Measurements from ENCODE around the gene PRRG3. TPM values are rescaled to one million over a fixed set of nuclear protein-coding genes. Genes with fewer than 3 reads are reported as not detected.

Gene PRRG3
- total RNA-seq, 1 experiment from 2014 or later, result 5.1 TPM

DNA sequence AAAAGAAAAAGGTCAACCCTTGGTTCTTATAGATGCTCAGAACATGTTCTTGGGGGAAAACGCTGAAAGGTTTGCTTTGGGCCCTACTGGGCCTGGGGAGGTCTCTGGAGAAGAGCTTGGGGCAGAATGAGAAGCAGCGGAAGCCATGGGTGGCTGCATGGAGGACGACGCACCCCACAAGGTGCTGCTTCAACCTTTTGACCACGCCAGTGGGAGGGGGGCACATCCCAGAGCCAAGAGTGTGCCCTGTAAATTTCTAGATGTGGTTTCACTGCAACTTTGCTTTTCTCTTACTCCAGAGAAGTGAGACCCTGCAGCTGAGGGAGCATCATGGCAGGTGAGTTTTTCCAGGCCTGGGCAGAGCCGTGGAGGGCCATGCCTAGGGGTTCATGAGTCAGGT is 3.2 kb downstream of the PRRG3 start:
- ChIA-PET POLR2A (no interaction called here), CTCF (no interaction called here)
- Mint-ChIP-seq H3K4me1 (peaks cover 14% of the 10 kb centered on the region), H3K27me3 (ENCODE audit: low read depth) (peaks cover 10% of the 10 kb centered on the region), H3K9me3 (no peaks in the 10 kb centered on the region), H3K4me3 (no peak overlapping the region), H3K36me3 (0 out of 2 replicates have a peak, but pooled peaks cover 3% of the 10 kb centered on the region), H3K27ac (no peak overlapping the region)
- no peak for DNase-seq (ENCODE audit: low spot score)
- ATAC-seq, result no peak
- no peak for TF ChIP-seq ZSCAN18 (CRISPR knock-in tag; IDR thresholded peaks at IDR 0.05)
- no peak for TF ChIP-seq NFYB (CRISPR knock-in tag; conservative IDR thresholded peaks at IDR 0.05; ENCODE audit: low read depth)
- TF ChIP-seq SP1 (CRISPR knock-in tag; conservative IDR thresholded peaks at IDR 0.05), result no peak
- no peak for TF ChIP-seq TP53 (CRISPR knock-in tag; IDR thresholded peaks at IDR 0.05)
- TF ChIP-seq, protein P1, sequence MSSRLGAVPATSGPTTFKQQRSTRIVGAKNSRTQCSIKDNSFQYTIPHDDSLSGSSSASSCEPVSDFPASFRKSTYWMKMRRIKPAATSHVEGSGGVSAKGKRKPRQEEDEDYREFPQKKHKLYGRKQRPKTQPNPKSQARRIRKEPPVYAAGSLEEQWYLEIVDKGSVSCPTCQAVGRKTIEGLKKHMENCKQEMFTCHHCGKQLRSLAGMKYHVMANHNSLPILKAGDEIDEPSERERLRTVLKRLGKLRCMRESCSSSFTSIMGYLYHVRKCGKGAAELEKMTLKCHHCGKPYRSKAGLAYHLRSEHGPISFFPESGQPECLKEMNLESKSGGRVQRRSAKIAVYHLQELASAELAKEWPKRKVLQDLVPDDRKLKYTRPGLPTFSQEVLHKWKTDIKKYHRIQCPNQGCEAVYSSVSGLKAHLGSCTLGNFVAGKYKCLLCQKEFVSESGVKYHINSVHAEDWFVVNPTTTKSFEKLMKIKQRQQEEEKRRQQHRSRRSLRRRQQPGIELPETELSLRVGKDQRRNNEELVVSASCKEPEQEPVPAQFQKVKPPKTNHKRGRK (CRISPR knock-in tag; IDR thresholded peaks at IDR 0.05; ENCODE audit: borderline replicate concordance), result no peak
- TF ChIP-seq, protein P2, sequence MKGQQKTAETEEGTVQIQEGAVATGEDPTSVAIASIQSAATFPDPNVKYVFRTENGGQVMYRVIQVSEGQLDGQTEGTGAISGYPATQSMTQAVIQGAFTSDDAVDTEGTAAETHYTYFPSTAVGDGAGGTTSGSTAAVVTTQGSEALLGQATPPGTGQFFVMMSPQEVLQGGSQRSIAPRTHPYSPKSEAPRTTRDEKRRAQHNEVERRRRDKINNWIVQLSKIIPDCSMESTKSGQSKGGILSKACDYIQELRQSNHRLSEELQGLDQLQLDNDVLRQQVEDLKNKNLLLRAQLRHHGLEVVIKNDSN (CRISPR knock-in tag; IDR thresholded peaks at IDR 0.05), result no peak
- TF ChIP-seq MYBL2 (CRISPR knock-in tag; IDR thresholded peaks at IDR 0.05), result no peak
- TF ChIP-seq ERG (CRISPR knock-in tag; IDR thresholded peaks at IDR 0.05), result no peak

DNA sequence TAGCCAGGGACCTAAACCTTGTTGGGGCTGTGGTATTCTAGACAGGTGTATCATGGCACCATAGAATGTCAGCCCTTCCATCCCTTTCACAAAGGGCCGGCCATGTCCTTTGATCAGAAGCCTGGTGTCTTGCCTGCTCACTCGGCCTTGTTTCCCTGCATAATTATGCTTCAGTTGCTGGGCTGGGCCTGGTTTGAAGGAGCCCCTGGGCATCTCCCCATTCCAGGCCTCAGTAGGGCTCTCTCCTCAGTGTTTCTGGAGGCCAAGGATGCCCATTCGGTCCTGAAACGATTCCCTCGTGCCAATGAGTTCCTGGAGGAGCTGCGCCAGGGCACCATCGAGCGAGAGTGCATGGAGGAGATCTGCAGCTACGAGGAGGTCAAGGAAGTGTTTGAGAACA is 4.5 kb downstream of the PRRG3 start:
- CTCF ChIA-PET, result no interaction called here
- DNase-seq (ENCODE audit: low spot score), result no peak
- peaks cover 5% of the 10 kb centered on the region for H3K27me3 Mint-ChIP-seq (ENCODE audit: low read depth)
- H3K4me1 Mint-ChIP-seq, result peaks cover 14% of the 10 kb centered on the region
- no peak for ATAC-seq
- 0 out of 2 replicates have a peak, but pooled peaks cover 3% of the 10 kb centered on the region for H3K36me3 Mint-ChIP-seq
- no peak overlapping the region for H3K4me3 Mint-ChIP-seq
- POLR2A ChIA-PET, result no interaction called here
- no peaks in the 10 kb centered on the region for H3K9me3 Mint-ChIP-seq
- no peak overlapping the region for H3K27ac Mint-ChIP-seq
- TF ChIP-seq, protein P3, sequence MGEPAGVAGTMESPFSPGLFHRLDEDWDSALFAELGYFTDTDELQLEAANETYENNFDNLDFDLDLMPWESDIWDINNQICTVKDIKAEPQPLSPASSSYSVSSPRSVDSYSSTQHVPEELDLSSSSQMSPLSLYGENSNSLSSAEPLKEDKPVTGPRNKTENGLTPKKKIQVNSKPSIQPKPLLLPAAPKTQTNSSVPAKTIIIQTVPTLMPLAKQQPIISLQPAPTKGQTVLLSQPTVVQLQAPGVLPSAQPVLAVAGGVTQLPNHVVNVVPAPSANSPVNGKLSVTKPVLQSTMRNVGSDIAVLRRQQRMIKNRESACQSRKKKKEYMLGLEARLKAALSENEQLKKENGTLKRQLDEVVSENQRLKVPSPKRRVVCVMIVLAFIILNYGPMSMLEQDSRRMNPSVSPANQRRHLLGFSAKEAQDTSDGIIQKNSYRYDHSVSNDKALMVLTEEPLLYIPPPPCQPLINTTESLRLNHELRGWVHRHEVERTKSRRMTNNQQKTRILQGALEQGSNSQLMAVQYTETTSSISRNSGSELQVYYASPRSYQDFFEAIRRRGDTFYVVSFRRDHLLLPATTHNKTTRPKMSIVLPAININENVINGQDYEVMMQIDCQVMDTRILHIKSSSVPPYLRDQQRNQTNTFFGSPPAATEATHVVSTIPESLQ (CRISPR knock-in tag; IDR thresholded peaks at IDR 0.05), result no peak
- TF ChIP-seq PRRX2 (CRISPR knock-in tag; IDR thresholded peaks at IDR 0.05) (no peak), ZNF263 (CRISPR knock-in tag; IDR thresholded peaks at IDR 0.05; ENCODE audit: low read depth) (no peak), EMX1 (CRISPR knock-in tag; IDR thresholded peaks at IDR 0.05) (no peak), SOX15 (CRISPR knock-in tag; IDR thresholded peaks at IDR 0.05) (no peak), JUN (CRISPR knock-in tag; IDR thresholded peaks at IDR 0.05) (no peak), ZNF317 (CRISPR knock-in tag; IDR thresholded peaks at IDR 0.05; ENCODE audit: borderline replicate concordance, low read depth) (no peak), FOXJ3 (CRISPR knock-in tag; IDR thresholded peaks at IDR 0.05; ENCODE audit: borderline replicate concordance) (no peak), ATF2 (CRISPR knock-in tag; IDR thresholded peaks at IDR 0.05; ENCODE audit: borderline replicate concordance, low read depth) (no peak), ELF4 (CRISPR knock-in tag; IDR thresholded peaks at IDR 0.05; ENCODE audit: low read depth) (no peak), STAT6 (CRISPR knock-in tag; conservative IDR thresholded peaks at IDR 0.05; ENCODE audit: low read depth) (no peak), ZNF121 (CRISPR knock-in tag; IDR thresholded peaks at IDR 0.05) (no peak), ZNF671 (CRISPR knock-in tag; IDR thresholded peaks at IDR 0.05) (no peak)

Measured in WTC11 (cell line).